Suprapubic skin (tissue), 4 donors: Measurements from ENCODE around the gene UBAC1.

Source experiments
- CTCF ChIP-seq, 2 donors: fragments of 200-600 bp in 1 of 2; fragments of 450-650 bp in 1 of 2; sonication (generic) in 1 of 2; IDR thresholded peaks; one replicate each; pipeline ENCODE4 v1.5.1; 2016 to 2019; ENCODE audit warnings: antibody characterized with exemption in 2 of 2, mild to moderate bottlenecking in 1 of 2, moderate library complexity in 1 of 2
- EP300 ChIP-seq: sonication (generic); formaldehyde crosslinking; IDR thresholded peaks from one replicate; pipeline ENCODE4 v1.6.1; 2017; ENCODE audit warnings: antibody characterized with exemption
- POLR2A ChIP-seq, 2 donors: fragments of 450-650 bp; IDR thresholded peaks; one replicate each; pipeline ENCODE4 v1.6.1; 2017; ENCODE audit warnings: antibody characterized with exemption in 2 of 2, mild to moderate bottlenecking in 2 of 2, moderate library complexity in 2 of 2
- POLR2AphosphoS5 ChIP-seq, 3 donors: sonication (generic); formaldehyde crosslinking; IDR thresholded peaks; one replicate each; pipeline ENCODE4 v1.6.1; 2017; ENCODE audit warnings: antibody characterized with exemption in 3 of 3

DNA sequence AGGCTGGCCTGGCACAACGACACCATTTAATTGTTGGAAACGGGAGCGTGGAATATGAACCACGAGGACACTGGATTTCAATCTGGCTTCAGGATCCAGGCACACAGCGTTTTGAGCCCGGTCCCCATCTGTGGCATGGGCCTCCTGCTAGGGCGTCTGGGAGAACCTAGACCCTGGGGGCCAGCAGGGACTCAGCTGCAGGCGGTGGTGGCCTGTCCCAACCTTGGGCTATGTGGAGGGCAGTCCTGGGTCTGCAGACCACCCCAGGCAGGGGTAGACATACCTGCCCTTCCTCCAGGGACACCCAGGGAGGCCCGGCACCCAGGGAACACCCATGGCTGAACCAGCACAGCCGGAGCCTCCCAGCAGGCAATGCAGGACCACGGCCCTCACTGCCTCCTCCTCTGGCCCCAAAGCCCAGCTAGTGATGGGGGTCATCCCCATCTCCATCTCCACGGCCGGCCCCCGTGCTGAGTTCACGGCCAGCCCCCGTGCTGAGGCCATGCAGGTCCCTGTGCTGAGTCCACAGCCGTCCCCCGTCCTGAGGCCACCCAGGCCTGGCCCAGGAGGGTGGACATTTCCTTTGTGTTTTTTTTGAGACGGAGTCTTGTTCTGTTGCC lies 18.5 kb upstream of the UBAC1 start:
- TF ChIP-seq CTCF (IDR thresholded peaks at IDR 0.05) (no peak), EP300 (no peak), POLR2AphosphoS5 (IDR thresholded peaks at IDR 0.05) (no peak), POLR2A (IDR thresholded peaks at IDR 0.05) (no peak)
